Ascending aorta (tissue), 2 donors: Measurements from ENCODE around the gene CCL20. TPM values are rescaled to one million over a fixed set of nuclear protein-coding genes. Genes with fewer than 3 reads are reported as not detected.

Source experiments
- DNase-seq, 2 donors: peaks; one replicate each; pipeline ENCODE4 v3.0.0-alpha.2; 2019; ENCODE audit warnings: low spot score in 2 of 2
- H3K27ac ChIP-seq, 2 donors: fragments of 200-600 bp; sonication (generic); one replicate each; pipeline ENCODE4 v1.5.1; 2016 to 2017; ENCODE audit warnings: mild to moderate bottlenecking in 1 of 2
- H3K27me3 ChIP-seq: fragments of 200-600 bp; sonication (generic); one replicate; pipeline ENCODE4 v1.5.1; 2017
- H3K36me3 ChIP-seq, 2 donors: fragments of 200-600 bp; sonication (generic); one replicate each; pipeline ENCODE4 v1.5.1; 2016
- H3K4me1 ChIP-seq, 2 donors: fragments of 200-600 bp; sonication (generic); one replicate each; pipeline ENCODE4 v1.5.1; 2016 to 2017; ENCODE audit warnings: mild to moderate bottlenecking in 1 of 2
- H3K4me3 ChIP-seq, 2 donors: fragments of 200-600 bp; sonication (generic); one replicate each; pipeline ENCODE4 v1.5.1; 2016 to 2017; ENCODE audit warnings: mild to moderate bottlenecking in 1 of 2
- H3K9me3 ChIP-seq, 2 donors: fragments of 200-600 bp; sonication (generic); one replicate each; pipeline ENCODE4 v1.5.1; 2016
- CTCF ChIP-seq, 3 experiments: fragments of 200-600 bp in 2 of 3; fragments of 450-650 bp in 1 of 3; sonication (generic) in 2 of 3; IDR thresholded peaks; one replicate each; pipeline ENCODE4 v1.5.1; 2016 to 2019; ENCODE audit warnings: antibody characterized with exemption in 3 of 3, mild to moderate bottlenecking in 1 of 3, moderate library complexity in 1 of 3
- intact Hi-C: fragments of 100-400 bp; cut with DNase I; formaldehyde crosslinking; loops from one replicate; pipeline ENCODE4 v1.15.1; 2023
- total RNA-seq: library from RNA; depleted of rRNA; stranded (reverse); fragments of >200 nt; gene quantifications from one replicate; pipeline ENCODE4 v1.1.0, GENCODE V29; 2016

CCL20 gene
- total RNA-seq, 1 donor from 2014 or later, result not detected

- intact Hi-C loops, result no loop called here
- H3K27me3 ChIP-seq, result no peaks in the 10 kb centered on the region
Observed at GRCh38 chr2:227821043-227821942, 7.7 kb downstream of the CCL20 start.

DNA sequence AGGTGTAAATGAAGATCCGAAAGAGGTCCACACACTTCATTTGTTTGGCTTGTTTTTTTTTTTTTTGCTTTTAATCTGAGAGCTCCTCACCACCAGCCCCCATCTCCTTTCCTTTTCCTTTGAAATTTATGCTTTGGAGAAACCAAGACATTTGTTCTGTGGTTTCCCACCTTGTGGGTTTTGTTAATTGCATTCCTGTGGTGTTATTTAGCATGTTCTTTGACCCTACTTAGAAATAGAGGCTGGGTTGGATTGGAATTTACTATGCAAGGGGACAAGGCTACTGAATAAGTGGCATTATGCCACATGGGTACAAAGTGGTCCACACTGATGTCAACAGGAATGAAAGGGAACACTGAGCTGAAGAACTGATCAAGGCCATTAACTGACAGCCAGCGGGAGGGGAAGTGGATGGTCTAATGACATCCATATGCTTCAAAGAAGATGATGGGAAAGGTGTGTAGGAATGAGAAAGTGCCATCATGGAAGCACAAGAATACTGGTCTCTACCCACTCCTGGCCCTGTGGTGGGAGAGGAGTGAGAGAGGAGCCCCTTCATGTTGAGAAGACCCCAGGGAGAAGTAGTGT is 8.9 kb downstream of the CCL20 start:
- Histone ChIP-seq H3K27me3 (no peaks in the 10 kb centered on the region), H3K9me3 (no peaks in the 10 kb centered on the region), H3K4me3 (no peak overlapping the region), H3K4me1 (peaks cover 9 to 14% of the 10 kb centered on the region in 2 donors), H3K36me3 (no peaks in the 10 kb centered on the region), H3K27ac (no peak overlapping the region)
- no peak for TF ChIP-seq CTCF (IDR thresholded peaks at IDR 0.05)
- no peak for DNase-seq
- intact Hi-C loops, result no loop called here

More at GRCh38 chr2:227821043-227821942, 7.7 kb downstream of the CCL20 start:
- Histone ChIP-seq H3K9me3 (no peaks in the 10 kb centered on the region), H3K4me1 (peaks cover 9 to 26% of the 10 kb centered on the region in 2 donors), H3K27ac (no peak overlapping the region), H3K4me3 (no peak overlapping the region), H3K36me3 (no peaks in the 10 kb centered on the region)
- DNase-seq, result no peak
- TF ChIP-seq CTCF (IDR thresholded peaks at IDR 0.05), result no peak

- intact Hi-C loops, result no loop called here
- no peak for DNase-seq
Observed at GRCh38 chr2:227823922-227824321, 10.3 kb downstream of the CCL20 start.

GRCh38 chr2:227824711-227825110 is 11.1 kb downstream of the CCL20 start:
- H3K4me1 ChIP-seq, result no peaks in the 10 kb centered on the region
- H3K36me3 ChIP-seq, result no peaks in the 10 kb centered on the region
- DNase-seq, result no peak
- H3K9me3 ChIP-seq, result no peaks in the 10 kb centered on the region
- no peak for TF ChIP-seq CTCF (IDR thresholded peaks at IDR 0.05)
- no peaks in the 10 kb centered on the region for H3K27me3 ChIP-seq
- no peak overlapping the region for H3K27ac ChIP-seq
- intact Hi-C loops, result no loop called here
- no peak overlapping the region for H3K4me3 ChIP-seq

More at GRCh38 chr2:227823922-227824321, 10.3 kb downstream of the CCL20 start:
- TF ChIP-seq CTCF (IDR thresholded peaks at IDR 0.05), result no peak
- H3K27me3 ChIP-seq, result no peaks in the 10 kb centered on the region
- H3K4me3 ChIP-seq, result no peak overlapping the region
- H3K4me1 ChIP-seq, result peaks cover 1 to 5% of the 10 kb centered on the region in 2 donors
- no peak overlapping the region for H3K27ac ChIP-seq
- no peaks in the 10 kb centered on the region for H3K9me3 ChIP-seq
- no peaks in the 10 kb centered on the region for H3K36me3 ChIP-seq

GRCh38 chr2:227826019-227826521 is 12.4 kb downstream of the CCL20 start:
- Histone ChIP-seq H3K9me3 (no peaks in the 10 kb centered on the region), H3K27ac (no peak overlapping the region), H3K27me3 (no peaks in the 10 kb centered on the region), H3K36me3 (no peaks in the 10 kb centered on the region), H3K4me3 (no peak overlapping the region), H3K4me1 (no peaks in the 10 kb centered on the region)
- DNase-seq, result no peak
- no peak for TF ChIP-seq CTCF (IDR thresholded peaks at IDR 0.05)
- intact Hi-C loops, result no loop called here
